GM18867 (cell line): Measurements from ENCODE around the gene NECTIN1.

Experiments used
- ATAC-seq: cut with Tn5 transposase; IDR thresholded peaks from one replicate; pipeline ENCODE4 v1.9.1; 2021; ENCODE audit warnings: mild to moderate bottlenecking, moderate library complexity; ENCODE audit not compliant: unreplicated experiment

Gene NECTIN1

GRCh38 chr11:119737366-119738058 lies 8.5 kb upstream of the NECTIN1 start:
- ATAC-seq, result no peak

GRCh38 chr11:119734788-119735187 lies 5.8 kb upstream of the NECTIN1 start:
- no peak for ATAC-seq

DNA sequence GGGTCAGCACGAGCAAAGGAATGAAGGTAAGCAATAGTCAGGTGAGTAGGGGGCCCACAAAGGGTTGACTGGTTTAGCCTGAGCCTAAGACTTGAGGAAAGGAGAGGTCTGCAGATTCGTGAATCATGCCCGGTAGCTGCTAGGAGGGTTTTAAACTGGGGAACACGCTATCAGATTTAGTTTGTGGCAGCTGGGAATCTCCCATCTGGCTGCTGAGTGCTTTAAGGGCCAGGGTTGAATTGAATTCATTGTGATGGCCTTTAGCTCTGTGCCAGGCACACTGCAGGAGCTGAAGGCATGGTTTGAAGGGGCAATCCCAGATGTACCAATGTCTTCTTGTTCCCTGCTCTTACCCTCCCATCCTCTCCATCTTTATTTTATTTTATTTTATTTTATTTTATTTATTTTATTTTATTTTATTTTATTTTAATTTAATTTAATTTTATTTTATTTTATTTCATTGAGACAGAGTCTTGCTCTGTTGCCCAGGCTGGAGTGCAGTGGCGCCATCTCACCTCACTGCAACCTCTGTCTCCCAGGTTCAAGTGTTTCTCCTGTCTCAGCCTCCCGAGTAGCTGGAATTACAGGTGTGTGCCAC lies 1.9 kb upstream of the NECTIN1 start:
- ATAC-seq, result no peak

GRCh38 chr11:119729951-119730613 lies 1.1 kb upstream of the NECTIN1 start:
- ATAC-seq, result no peak

DNA sequence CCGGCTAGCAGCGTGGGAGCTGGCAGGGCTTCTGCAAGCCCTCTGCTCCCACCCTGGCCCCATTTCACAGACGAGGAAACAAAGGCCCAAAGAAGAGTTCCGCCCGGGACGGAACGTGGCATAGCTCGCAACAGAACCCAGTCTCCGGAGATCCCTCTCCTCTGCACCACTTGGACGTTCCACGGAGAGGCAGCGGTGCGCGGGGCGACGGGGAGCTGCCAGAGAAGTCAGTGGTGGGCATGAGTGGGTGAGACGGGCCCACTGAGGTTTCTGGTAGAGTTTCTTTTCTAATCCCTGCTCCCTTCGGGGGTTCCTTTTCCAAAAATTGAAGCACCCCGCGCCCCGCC lies 554 bp upstream of the NECTIN1 start:
- peak; percentile 11 for ATAC-seq

DNA sequence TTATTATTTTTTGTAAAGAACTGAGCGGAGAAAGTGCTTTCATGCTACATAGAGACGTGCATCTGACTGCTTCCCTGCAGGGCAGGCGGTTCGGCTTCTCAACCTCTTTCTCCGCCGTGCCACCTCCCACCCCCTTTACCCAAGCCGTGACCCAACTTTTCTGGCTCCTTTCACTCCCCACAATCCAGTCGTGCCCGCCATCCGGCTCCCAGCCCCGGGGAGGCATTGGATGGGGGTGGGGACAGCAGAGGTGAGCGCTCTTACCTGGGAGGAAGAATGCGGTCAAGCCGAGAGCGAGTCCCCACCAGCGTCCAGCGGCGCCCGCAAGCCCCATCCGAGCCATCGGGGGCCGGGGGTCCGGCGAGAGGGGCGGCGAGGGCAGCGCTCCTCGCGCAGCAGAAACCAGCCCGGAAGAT lies 781 bp downstream of the NECTIN1 start:
- ATAC-seq, result no peak

DNA sequence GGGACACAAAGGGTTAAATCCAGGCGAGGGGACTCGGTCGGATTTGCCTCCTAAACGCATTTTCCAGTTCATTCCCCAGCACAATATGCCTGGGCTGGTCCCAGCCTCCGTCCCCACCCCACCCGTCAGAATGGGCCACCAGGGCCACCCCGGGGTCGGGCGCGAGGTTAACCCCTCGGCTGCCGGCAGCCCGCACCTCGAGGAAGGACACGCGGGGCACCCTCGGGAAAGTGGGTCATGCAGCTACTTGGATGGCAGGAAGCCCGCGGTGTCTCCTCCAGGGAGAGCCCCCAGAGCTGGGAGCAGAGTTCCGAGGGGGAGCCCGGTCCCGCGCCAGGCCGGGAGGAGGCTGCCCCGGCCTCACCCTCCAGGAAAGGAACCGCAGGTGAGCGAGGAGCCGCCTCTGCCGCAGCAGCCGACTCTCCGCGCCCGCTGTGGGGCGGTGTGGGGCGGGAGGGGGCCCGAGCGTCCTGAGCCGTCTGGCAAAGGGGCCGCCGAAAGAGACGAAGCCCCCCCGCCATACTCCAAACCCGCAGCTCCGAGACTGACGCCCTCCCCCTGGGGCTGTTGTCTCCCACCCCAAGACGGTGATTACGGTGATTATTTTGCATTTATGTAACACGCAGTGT lies 1.4 kb downstream of the NECTIN1 start:
- ATAC-seq, result no peak

- no peak for ATAC-seq
Measured at GRCh38 chr11:119726585-119727522, 2.1 kb downstream of the NECTIN1 start.

DNA sequence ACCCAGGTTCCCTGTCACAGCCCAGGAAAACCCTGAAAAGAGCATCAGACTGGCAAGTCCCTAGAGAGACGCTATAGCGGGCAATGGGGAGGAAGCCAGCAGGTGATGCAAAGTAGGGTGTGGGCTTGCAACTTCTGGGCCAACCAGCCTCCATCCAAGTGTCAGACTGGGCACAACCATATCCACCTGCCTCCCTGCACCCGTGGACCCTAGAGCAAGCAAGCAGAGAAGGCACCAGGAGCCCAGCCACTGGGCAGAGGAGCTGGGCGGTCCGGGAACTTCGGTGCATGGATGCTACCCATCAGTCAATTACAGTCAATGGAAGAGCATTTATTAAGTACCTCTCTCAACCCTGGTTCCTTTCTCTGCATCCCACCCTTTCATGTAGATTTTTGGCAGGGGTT lies 2.8 kb downstream of the NECTIN1 start:
- no peak for ATAC-seq

DNA sequence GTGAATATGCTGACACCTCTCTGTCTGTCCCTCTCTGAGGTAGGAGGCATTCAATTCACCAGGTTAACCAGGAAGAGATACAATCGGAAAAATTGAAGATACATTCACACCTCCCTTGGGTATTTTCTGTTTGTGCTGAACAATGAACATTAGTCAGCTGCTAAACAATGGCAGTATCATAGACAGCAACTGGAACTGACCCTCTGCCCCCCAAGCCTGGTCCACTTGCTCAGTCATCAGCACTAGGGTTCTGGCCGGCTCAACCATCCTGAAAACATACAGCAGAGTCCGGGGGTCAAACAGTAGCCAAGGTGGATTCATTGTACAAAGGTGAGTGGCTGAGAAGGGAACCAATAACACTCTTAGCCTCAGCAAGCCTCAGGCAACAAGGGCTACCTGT lies 4.0 kb downstream of the NECTIN1 start:
- no peak for ATAC-seq

- no peak for ATAC-seq
Measured at GRCh38 chr11:119723952-119724325, 5.1 kb downstream of the NECTIN1 start.

- ATAC-seq, result no peak
Measured at GRCh38 chr11:119723243-119723951, 5.6 kb downstream of the NECTIN1 start.

DNA sequence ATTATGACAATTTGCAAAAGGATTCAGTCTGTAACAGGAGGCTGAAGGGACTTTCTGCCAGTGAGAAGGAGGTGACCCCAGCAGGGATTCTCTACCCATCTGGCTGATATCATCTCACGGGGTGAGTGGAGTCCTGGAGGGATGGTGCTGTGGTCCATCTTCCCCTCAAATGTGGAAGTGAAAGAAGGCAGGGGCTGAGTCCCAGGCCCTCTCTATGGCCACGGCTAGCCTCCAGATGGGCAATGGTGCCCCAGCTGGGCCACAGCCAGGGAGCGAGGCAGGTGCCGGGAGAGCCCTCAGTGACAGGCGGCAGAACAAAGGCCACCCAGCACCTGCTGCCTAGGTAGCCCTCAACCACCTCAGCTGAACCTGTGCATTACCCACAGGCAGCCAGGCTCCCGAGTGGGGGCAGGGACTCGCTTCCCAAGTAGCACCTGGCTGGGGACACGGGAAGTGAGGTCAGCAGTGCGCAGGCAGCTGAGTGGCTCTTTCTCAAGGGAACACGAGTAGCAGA lies 6.7 kb downstream of the NECTIN1 start:
- no peak for ATAC-seq

DNA sequence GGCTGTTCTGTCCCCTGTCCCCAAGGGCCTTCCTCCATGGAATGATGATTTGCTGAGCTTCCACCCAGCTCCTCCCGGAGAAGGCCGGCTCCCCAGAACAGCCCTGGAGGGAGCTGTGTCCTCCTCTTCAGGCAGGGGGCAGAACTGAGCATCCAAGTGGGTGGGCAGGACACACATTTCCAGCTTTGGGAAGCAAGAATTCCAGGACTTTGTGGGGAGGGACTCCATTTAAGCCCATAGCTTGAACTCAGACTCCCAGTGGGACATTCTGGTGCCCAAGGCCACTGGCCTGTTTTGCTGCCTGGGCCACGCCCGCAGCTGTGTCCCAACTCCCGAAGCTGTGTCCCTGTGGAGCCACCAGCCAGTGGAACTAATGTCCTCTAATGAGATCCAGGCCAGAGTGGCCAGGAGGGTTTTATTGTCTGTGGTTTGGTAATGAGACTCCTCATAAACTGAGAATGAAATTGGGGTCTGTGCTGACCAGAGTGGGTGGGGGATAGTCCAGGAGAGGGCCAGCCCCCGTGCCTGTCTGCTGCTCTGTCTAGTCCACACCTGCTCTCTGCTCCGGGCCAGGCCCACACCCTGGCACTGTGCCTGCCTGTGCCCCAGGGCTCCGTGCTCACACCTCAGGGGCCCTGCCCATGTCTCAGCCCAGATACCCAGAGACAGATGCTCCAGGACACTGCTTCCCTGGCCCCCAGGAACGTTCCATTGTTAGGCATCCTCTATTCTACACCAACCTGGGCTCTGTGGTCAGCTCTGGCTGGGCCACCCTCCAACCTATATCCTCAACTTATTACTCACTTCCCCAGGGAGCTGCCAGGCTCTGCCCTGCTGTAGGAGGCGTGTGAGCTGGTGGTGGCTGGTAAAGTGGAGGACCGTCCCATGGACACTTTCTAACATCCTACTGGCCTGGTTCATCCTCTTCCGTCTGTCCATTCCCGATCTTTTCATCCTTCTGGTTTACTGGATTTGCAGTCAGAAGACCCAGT lies 7.6 kb downstream of the NECTIN1 start:
- ATAC-seq, result no peak

GRCh38 chr11:119720311-119720913 lies 8.6 kb downstream of the NECTIN1 start:
- ATAC-seq, result no peak

DNA sequence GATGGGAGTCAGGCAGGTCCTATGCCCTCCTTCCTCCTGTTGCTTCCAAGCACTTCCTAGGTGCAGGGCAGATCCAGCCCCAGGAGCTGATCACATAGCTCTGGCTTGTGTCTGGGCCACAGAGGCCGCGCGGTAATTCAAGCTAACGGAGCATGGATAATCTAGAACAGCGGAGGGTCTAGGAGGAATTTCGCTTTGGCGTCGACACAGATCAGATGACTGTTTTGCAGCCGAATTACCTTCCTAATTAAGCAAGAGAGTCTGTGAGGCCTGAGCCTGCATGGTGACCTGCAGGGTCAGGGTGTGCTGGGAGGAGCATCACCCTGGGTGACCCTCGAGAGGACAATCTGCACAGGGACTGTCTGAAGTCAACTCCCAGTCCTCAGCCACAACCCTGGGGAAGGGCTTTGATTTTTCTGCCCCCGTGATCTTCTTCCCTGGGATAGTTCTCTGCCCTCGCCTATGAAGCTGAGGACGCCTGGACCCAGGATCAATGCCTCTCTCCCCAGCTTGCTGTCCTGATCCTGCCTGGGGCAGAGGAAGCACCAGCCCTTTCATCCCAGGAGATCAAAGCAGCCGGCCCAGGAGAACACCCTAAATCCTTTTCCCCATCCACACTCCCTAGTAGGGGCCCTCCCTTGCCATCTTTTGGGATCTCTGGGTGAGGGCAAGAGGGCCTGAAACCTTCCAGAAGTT lies 11.0 kb downstream of the NECTIN1 start:
- ATAC-seq, result no peak

DNA sequence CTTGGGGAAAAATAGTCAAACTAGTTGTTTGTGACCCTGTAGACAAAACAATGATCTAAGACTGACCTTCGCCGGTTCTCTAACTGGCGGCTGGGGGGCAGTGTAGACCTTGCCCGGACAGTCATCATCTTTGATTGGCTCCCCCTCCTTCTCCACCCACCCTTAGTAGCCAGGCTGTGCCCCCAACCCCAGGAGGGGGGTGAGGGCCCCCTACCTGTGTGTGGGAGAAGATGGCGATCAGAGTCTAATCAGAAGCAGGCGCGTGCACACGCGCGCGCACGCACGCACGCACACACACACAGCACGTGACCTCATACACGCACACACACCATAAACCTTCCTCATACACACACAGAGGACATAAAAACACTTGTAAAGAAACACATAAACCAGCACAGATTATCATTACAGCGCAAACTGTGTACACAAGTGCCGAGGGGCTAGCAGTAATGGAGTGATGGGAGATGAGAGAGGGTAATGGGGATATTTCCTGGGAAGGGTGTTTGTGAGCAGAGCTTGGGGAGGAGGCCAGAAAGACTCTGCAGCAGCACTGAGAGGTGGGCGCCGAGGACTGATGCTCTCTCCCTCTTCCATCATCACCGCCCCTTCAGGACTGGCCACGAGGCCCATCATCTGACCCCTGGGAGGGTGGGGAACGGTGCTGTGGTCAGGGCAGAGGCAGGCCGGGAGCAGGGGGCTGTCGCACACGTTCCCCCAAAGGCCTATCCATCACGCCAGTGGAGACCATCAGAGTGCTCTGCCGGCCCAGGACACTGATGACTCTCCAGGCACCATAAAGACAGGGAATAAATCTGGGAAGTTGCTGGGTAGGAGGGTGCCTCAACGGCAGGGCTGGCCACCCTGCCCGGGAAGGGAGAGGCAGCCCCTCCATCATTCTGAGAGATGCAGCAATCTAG lies 12.2 kb downstream of the NECTIN1 start:
- no peak for ATAC-seq
